GM18907 (cell line): ENCODE measurements around the gene PDRG1.

ENCODE experiments used
- ATAC-seq: cut with Tn5 transposase; IDR thresholded peaks from one replicate; pipeline ENCODE4 v1.9.1; 2021; ENCODE audit warnings: mild to moderate bottlenecking, moderate library complexity; ENCODE audit not compliant: unreplicated experiment

Gene PDRG1

GRCh38 chr20:31909253-31910070, 42.4 kb downstream of the PDRG1 start:
- ATAC-seq: no peak

DNA sequence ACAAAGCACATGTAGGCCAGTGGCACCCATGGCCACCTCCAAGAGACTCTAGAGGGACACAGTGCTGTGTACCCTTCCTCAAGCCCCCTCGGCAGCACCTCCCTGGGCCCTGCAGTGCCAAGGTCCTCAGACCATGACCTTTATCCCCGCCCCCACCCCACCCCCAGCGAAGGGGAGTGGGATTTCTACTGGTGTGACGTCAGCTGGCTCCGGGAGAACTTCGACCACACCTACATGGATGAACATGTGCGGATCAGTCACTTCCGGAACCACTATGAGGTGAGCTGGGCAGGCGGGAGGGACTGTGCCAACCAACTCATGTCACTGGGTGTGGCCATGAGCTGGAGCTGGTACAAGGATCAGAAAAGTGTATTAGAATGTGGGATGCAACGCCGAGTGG, 43.4 kb downstream of the PDRG1 start:
- ATAC-seq: no peak

DNA sequence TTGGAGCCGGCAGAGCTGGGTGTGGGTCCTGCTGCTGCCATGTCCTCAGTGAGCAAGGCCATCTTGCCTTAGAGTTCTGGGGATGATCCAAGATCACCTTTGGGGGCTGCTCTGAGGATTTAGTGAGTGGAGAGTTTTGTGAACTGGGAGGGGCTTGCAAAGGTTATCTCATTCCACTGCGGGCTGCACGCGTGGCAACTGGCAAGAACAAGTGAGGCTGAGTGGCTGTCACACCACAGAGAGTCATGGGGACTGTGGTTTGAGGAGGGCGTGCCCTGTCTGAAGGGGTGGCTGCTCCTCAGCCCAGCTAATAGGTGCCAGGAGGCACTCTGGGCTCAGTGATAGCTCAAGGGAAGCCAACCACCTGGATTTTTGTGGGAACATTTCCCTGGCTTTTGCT, 43.8 kb downstream of the PDRG1 start:
- ATAC-seq: no peak

DNA sequence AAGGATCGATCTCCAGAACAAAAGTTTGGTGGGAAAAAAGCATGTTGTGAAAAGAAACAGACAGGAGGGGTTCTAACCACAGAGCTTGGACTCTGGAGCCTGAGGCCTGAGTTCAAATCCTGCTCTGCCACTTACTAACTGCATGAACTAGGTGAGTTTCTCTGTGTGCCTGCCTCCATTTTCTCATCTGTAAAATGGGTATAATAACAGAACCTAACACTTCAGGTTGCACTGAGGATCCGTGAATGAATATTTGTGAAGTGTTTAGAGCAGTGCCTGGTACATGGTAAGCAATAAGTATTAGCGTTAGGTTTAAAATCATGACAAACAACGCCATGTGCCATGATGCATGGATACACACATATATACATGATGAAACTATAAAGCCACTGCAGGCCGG, 44.8 kb downstream of the PDRG1 start:
- no peak for ATAC-seq

DNA sequence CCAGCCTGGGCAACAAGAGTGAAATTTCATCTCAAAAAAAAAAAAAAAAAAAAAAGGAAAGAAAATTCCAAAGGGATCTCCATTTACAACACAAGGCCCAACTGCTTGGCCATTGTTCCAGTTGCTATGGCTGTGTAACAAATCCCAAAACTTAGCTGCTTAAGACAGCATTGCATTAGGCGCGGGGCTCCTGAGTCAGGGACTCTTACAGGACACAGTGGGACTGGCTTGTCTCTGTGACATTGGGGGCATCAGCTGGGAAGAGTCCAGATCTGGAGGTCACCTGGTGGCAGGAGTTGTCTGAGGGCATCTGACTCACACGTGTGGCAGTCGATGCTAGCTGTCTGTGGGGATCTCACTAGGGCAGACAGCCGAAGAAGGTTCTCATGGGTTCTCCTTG, 45.8 kb downstream of the PDRG1 start:
- ATAC-seq: no peak

- ATAC-seq: no peak
Observed at GRCh38 chr20:31903627-31904386, 48.0 kb downstream of the PDRG1 start.

GRCh38 chr20:31901615-31902014, 50.2 kb downstream of the PDRG1 start:
- ATAC-seq: no peak

- ATAC-seq: no peak
Observed at GRCh38 chr20:31897541-31897940, 54.3 kb downstream of the PDRG1 start.

GRCh38 chr20:31896049-31896448, 55.8 kb downstream of the PDRG1 start:
- no peak for ATAC-seq

DNA sequence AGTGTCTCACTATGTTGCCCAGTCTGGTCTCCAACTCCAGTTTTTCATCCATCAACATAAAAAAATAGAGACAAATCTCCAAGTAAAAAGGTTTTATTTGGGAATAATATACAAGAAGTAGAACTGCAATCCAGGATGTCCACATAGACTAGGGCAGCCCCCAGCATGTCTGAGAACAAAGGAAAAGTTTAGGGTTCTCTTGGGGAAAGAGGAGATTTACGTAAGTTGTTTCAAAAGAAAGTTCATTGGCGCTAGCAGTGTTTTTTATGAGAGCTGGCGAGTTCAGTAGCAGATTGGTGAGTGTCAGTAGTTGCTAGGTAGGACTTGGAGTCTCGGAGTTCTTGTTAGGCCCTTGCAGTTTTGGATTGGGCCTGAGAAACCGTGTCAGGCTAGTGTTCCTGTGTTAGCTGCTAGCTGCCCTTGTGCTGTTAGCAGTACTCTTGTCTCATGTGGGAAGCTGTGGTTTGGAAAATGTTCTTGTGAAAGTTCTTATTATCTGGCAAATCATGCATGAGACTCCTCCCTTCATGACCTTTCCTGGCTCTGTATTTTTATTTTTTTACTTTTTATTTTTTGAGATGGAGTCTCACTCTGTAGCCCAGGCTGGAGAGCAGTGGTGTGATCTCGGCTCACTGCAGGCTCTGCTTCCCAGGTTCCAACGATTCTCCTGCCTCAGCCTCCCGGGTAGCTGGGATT, 56.7 kb downstream of the PDRG1 start:
- peak; percentile 99 for ATAC-seq
